ENCODE measurements around the gene PITPNM2.

Gene PITPNM2

GRCh38 chr12:123113026-123113425 lies 37.9 kb downstream of the PITPNM2 start:
- no peaks in the 10 kb centered on the region for H3K36me3 ChIP-seq (ENCODE audit: insufficient read depth)
- no peak overlapping the region for H3K4me2 ChIP-seq
- TF ChIP-seq, protein P1, sequence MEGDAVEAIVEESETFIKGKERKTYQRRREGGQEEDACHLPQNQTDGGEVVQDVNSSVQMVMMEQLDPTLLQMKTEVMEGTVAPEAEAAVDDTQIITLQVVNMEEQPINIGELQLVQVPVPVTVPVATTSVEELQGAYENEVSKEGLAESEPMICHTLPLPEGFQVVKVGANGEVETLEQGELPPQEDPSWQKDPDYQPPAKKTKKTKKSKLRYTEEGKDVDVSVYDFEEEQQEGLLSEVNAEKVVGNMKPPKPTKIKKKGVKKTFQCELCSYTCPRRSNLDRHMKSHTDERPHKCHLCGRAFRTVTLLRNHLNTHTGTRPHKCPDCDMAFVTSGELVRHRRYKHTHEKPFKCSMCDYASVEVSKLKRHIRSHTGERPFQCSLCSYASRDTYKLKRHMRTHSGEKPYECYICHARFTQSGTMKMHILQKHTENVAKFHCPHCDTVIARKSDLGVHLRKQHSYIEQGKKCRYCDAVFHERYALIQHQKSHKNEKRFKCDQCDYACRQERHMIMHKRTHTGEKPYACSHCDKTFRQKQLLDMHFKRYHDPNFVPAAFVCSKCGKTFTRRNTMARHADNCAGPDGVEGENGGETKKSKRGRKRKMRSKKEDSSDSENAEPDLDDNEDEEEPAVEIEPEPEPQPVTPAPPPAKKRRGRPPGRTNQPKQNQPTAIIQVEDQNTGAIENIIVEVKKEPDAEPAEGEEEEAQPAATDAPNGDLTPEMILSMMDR (conservative IDR thresholded peaks at IDR 0.05; ENCODE audit: low read depth, low read length), result no peak
- H3K27me3 ChIP-seq (ENCODE audit: insufficient read depth, low read depth), result no peaks in the 10 kb centered on the region
- H3K4me1 ChIP-seq (ENCODE audit: low read depth, poor library complexity, severe bottlenecking), result peaks cover 5% of the 10 kb centered on the region
- no peak overlapping the region for H3K9ac ChIP-seq
- no peak overlapping the region for H3K27ac ChIP-seq
- H4K20me1 ChIP-seq (ENCODE audit: insufficient read depth), result no peaks in the 10 kb centered on the region
- no peaks in the 10 kb centered on the region for H3K79me2 ChIP-seq (ENCODE audit: insufficient read depth, low read depth)
- no peak overlapping the region for H2AFZ ChIP-seq (ENCODE audit: low read depth)
- no peak overlapping the region for H3K4me3 ChIP-seq (IDR thresholded peaks at IDR 0.05; ENCODE audit: insufficient read depth, low read depth, low read length)

DNA sequence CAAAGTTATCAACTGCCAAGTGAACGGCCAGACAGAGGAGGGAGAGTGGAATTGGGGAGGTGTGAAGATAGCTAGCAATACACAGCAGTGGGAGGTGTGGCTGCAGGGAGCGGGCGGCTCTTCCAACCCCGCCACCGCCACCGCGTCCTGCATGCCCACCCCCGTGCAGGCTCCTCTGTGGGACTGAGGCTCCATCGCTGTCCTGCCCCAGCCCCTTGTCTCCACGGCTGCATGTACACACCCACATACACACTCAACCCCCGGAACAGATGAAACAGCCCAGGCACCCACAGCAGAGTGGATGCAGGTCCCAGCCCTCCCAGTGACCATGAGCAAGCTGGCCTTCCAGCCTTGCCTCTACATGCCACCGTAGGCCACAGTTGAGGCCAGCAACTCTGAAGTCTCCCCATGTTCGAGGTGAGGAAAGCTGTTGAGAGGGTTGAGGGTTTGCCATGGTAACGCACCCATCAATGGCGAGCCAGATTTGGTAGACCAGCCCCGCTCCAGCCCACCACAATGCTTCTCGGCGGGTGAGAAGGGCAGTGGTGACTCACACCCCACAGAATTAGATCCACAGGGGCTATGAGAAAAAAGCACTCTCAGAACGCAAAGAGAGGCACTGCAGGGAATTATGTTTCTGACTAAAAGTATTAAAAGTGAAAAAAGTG lies 39.3 kb downstream of the PITPNM2 start:
- Histone ChIP-seq H3K4me2 (no peak overlapping the region), H3K27me3 (ENCODE audit: insufficient read depth, low read depth) (no peaks in the 10 kb centered on the region), H3K9ac (no peak overlapping the region), H4K20me1 (ENCODE audit: insufficient read depth) (no peaks in the 10 kb centered on the region), H3K4me1 (ENCODE audit: low read depth, poor library complexity, severe bottlenecking) (peaks cover 5% of the 10 kb centered on the region), H3K79me2 (ENCODE audit: insufficient read depth, low read depth) (no peaks in the 10 kb centered on the region), H3K36me3 (ENCODE audit: insufficient read depth) (no peaks in the 10 kb centered on the region), H2AFZ (ENCODE audit: low read depth) (no peak overlapping the region), H3K27ac (no peak overlapping the region), H3K4me3 (IDR thresholded peaks at IDR 0.05; ENCODE audit: insufficient read depth, low read depth, low read length) (no peak overlapping the region)
- TF ChIP-seq, protein P1 (conservative IDR thresholded peaks at IDR 0.05; ENCODE audit: low read depth, low read length), result no peak

GRCh38 chr12:123109319-123109772 lies 41.5 kb downstream of the PITPNM2 start:
- Histone ChIP-seq H3K27me3 (ENCODE audit: insufficient read depth, low read depth) (no peaks in the 10 kb centered on the region), H3K9ac (no peak overlapping the region), H3K36me3 (ENCODE audit: insufficient read depth) (no peaks in the 10 kb centered on the region), H2AFZ (ENCODE audit: low read depth) (no peak overlapping the region), H3K4me3 (IDR thresholded peaks at IDR 0.05; ENCODE audit: insufficient read depth, low read depth, low read length) (no peak overlapping the region), H4K20me1 (ENCODE audit: insufficient read depth) (no peaks in the 10 kb centered on the region), H3K79me2 (ENCODE audit: insufficient read depth, low read depth) (no peaks in the 10 kb centered on the region), H3K4me2 (no peak overlapping the region), H3K4me1 (ENCODE audit: low read depth, poor library complexity, severe bottlenecking) (no peaks in the 10 kb centered on the region), H3K27ac (no peak overlapping the region)
- TF ChIP-seq, protein P1 (conservative IDR thresholded peaks at IDR 0.05; ENCODE audit: low read depth, low read length), result no peak

DNA sequence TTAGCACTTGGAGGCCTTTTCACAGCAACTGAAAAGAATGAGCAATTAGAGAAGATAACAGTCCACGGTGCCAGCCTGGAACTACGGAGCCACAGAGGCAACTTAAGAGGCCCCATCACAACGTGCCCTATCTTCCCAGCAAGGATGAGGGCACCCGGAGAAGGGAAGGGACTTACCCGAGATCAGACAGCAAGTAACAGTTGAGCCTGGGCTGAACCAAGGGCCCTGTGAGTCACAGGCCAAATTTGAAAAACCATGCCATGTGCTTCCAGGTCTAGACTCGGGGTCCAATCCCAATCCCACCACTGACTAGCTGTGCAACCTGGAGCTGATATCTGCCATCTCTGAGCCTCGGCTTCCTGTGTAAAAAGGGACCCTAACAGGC lies 42.2 kb downstream of the PITPNM2 start:
- Histone ChIP-seq H2AFZ (ENCODE audit: low read depth) (no peak overlapping the region), H3K27ac (no peak overlapping the region), H3K4me2 (no peak overlapping the region), H3K4me3 (IDR thresholded peaks at IDR 0.05; ENCODE audit: insufficient read depth, low read depth, low read length) (no peak overlapping the region), H3K27me3 (ENCODE audit: insufficient read depth, low read depth) (no peaks in the 10 kb centered on the region), H3K4me1 (ENCODE audit: low read depth, poor library complexity, severe bottlenecking) (no peaks in the 10 kb centered on the region), H4K20me1 (ENCODE audit: insufficient read depth) (no peaks in the 10 kb centered on the region), H3K79me2 (ENCODE audit: insufficient read depth, low read depth) (no peaks in the 10 kb centered on the region), H3K9ac (no peak overlapping the region), H3K36me3 (ENCODE audit: insufficient read depth) (no peaks in the 10 kb centered on the region)
- TF ChIP-seq, protein P1 (conservative IDR thresholded peaks at IDR 0.05; ENCODE audit: low read depth, low read length), result no peak
